ENCODE results near the gene ZNF665.
"Not testable (repeated sequence)": the region's sequence is repeated elsewhere in the genome, so short reads cannot be mapped to it uniquely, and the experiment has no call there.

The ZNF665 gene

DNA sequence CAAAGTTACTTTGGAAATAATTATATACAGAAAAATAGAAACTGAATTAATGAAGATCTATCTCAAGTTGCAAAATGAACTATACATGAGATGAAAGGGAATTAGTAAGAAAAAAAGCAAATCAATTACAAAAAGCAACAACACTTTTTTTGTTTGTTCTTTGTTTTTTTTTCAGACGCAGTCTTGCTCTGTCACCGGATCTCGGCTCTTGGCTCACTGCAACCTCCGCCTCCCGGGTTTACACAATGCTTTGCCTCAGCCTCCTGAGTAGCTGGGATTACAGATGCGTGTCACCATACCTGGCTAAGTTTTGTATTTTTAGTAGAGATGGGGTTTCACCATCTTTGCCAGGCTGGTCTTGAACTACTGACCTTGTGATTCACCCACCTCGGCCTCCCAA lies 62.7 kb downstream of the ZNF665 start:
- H3K36me3 Mint-ChIP-seq (ENCODE audit: low read depth) = peaks cover 26% of the 10 kb centered on the region
- peaks cover 39% of the 10 kb centered on the region for H3K9me3 Mint-ChIP-seq
- no peak overlapping the region for H3K4me3 Mint-ChIP-seq
- peaks cover 6% of the 10 kb centered on the region for H3K4me1 Mint-ChIP-seq (ENCODE audit: low read depth)
- peaks cover 13% of the 10 kb centered on the region for H3K27me3 Mint-ChIP-seq
- no peak overlapping the region for H3K27ac Mint-ChIP-seq

DNA sequence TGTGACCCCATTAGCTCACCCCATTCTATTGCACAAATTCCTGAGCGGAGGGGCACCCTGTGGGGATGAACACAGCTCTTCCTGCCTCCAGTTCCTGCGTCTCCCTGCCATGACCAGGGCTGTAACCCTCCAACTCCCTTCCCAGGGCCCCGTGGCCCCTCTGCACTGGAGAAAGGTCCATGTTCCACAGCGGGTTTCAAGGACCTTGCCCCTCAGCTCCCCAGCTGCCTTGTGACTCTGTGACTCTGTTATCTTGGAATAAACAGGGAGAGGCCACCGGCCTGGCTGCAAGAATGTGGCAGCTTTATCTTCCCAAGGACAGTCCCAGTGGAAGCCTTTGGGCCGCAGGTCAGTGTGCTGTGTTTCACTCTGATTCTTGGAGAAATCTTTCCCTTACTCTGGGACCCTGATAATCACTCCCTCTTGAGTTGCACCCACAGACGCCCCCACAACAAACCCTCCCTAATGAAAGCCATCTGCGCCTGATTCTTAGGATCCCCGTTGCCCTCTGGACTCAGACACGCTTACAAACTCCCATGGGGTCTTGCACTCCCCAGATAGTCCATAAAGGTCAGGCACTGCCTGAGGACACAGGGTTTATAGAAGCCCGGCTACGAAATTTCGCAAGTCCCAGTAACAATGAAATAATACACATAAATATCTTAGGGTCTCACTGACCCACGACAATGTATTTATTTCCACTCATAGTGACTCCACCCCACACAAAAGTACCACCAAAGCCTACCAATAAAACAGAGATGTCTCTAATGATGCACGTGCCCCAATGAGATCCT lies 66.2 kb downstream of the ZNF665 start:
- H3K4me3 Mint-ChIP-seq; H3K27ac Mint-ChIP-seq; H3K4me1 Mint-ChIP-seq (ENCODE audit: low read depth): not testable (repeated sequence)
- Mint-ChIP-seq H3K27me3 (peaks cover 10% of the 10 kb centered on the region), H3K36me3 (ENCODE audit: low read depth) (peaks cover 31% of the 10 kb centered on the region), H3K9me3 (peaks cover 40% of the 10 kb centered on the region)

DNA sequence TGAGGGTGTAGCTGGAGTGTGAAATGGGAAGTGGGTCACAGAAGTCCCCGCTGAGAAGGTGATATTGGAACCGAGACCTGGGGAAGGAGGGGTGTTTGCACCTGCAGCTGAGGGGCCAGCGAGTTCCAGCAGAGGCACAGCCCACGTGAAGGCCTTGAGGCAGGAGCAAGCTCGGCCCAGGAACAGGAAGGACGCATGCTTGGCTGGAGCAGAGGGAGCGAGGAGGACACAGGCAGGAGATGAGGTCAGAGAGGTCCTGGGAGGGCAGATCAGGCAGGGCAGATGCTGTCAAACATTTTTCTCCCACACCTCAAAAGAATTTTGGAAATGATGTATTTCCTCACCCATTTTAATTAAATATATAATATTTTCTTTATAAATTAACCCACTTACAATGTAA lies 69.8 kb downstream of the ZNF665 start:
- H3K4me1 Mint-ChIP-seq (ENCODE audit: low read depth) = no peaks in the 10 kb centered on the region
- H3K27me3 Mint-ChIP-seq = peaks cover 3% of the 10 kb centered on the region
- H3K27ac Mint-ChIP-seq = no peak overlapping the region
- no peak overlapping the region for H3K4me3 Mint-ChIP-seq
- peaks cover 28% of the 10 kb centered on the region for H3K9me3 Mint-ChIP-seq
- H3K36me3 Mint-ChIP-seq (ENCODE audit: low read depth) = peaks cover 26% of the 10 kb centered on the region
